Thyroid gland (tissue), 4 donors: ENCODE data around the gene DDX49.

ENCODE experiments used
- CTCF ChIP-seq, 6 experiments: fragments of 200-600 bp in 3 of 6; fragments of 450-650 bp in 3 of 6; sonication (generic) in 3 of 6; IDR thresholded peaks; one replicate each; pipeline ENCODE4 v1.5.1; 2016 to 2019; ENCODE audit warnings: antibody characterized with exemption in 6 of 6, mild to moderate bottlenecking in 2 of 6, inconsistent platforms in 1 of 6, moderate library complexity in 1 of 6
- POLR2A ChIP-seq, 2 donors: fragments of 450-650 bp; IDR thresholded peaks; one replicate each; pipeline ENCODE4 v1.6.1; 2017; ENCODE audit warnings: antibody characterized with exemption in 2 of 2, mild to moderate bottlenecking in 2 of 2, moderate library complexity in 1 of 2

DNA sequence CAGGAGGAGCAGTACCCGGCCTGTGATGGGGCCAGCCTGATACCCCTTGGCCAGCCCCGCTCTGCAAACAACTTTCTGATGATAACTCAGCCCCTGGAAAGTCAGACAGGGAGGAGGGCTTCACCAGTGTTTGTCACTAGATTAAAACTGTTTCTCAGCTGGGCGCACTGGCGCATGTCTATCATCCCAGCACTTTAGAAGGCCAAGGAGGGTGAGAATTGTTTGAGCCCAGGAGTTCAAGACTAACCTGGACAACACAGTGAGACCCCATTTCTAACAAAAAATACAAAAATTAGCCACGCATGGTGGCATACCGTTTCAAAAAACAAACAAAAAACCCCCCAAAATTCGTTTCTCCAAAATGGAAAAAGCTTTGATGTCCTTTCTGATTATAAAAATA lies 18.0 kb upstream of the DDX49 start:
- TF ChIP-seq CTCF (IDR thresholded peaks at IDR 0.05) (no peak), POLR2A (IDR thresholded peaks at IDR 0.05) (no peak)
